Calu3 (cell line): ENCODE measurements around the gene ZNF280C. TPM values are rescaled to one million over a fixed set of nuclear protein-coding genes. Genes with fewer than 3 reads are reported as not detected.

ENCODE experiments used
- BruUV-seq: library from RNA; stranded (reverse); fragments of 400-500 nt; replicated peaks from 2 replicates; lab custom pipeline; 2021; lab: Mats Ljungman, UMichigan
- CTCF ChIA-PET: fragments of 300-600 bp; sonication (Branson Sonifier 250); formaldehyde crosslinking; loops from one replicate; lab custom pipeline; 2022; ENCODE audit warnings: antibody characterized with exemption; lab: Charles Lee
- DNase-seq: peaks from one replicate; pipeline ENCODE4 v3.0.0; 2022
- H3K27ac Mint-ChIP-seq: one replicate; pipeline ENCODE4 v1.8.0; 2022; ENCODE audit warnings: mixed read lengths; ENCODE audit not compliant: unreplicated experiment
- H3K27me3 Mint-ChIP-seq: one replicate; pipeline ENCODE4 v1.8.0; 2022; ENCODE audit warnings: mixed read lengths; ENCODE audit not compliant: unreplicated experiment
- H3K36me3 Mint-ChIP-seq: one replicate; pipeline ENCODE4 v1.8.0; 2022; ENCODE audit warnings: mild to moderate bottlenecking, moderate library complexity, mixed read lengths; ENCODE audit not compliant: insufficient read depth, unreplicated experiment
- H3K4me1 Mint-ChIP-seq: one replicate; pipeline ENCODE4 v1.8.0; 2022; ENCODE audit warnings: mild to moderate bottlenecking, low read depth, mixed read lengths; ENCODE audit not compliant: unreplicated experiment
- H3K4me3 Mint-ChIP-seq: one replicate; pipeline ENCODE4 v1.8.0; 2022; ENCODE audit warnings: mild to moderate bottlenecking, low read depth, moderate library complexity, mixed read lengths; ENCODE audit not compliant: unreplicated experiment
- H3K9me3 Mint-ChIP-seq: one replicate; pipeline ENCODE4 v1.8.0; 2022; ENCODE audit warnings: low read depth, mixed read lengths; ENCODE audit not compliant: unreplicated experiment
- intact Hi-C: fragments of 100-400 bp; cut with micrococcal nuclease; formaldehyde crosslinking; loops from one replicate; pipeline ENCODE4 v1.10.0; 2022; ENCODE audit not compliant: unreplicated experiment
- total RNA-seq: library from RNA; stranded (reverse); gene quantifications from 2 replicates; pipeline ENCODE4 v1.2.3, GENCODE V29; 2022
- TF ChIP-seq, protein P1 (sequence below): fragments of 200-600 bp; IDR thresholded peaks from one replicate; pipeline ENCODE4 v1.8.0; 2022; ENCODE audit warnings: antibody characterized with exemption; ENCODE audit not compliant: unreplicated experiment

ZNF280C gene
- total RNA-seq, 1 experiment from 2014 or later, result 8.8 TPM

DNA sequence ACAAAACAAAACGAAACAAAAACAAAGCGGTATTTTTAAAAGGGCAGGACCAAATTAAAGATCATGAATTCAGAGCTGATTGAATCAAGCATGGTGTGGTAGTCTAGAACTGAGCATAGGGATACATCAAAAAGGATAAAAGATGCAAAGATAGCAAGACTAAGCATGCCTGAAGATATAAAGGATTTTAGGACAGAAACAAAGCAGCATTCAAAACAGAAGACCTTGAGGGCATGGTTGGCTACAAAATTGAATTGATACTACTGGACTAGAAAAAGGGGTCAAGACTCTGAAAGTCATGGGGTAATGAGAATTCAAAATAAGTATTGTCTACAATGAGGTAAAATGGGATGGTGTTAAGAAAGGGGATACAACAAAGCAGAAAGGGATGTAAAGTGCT is 55.3 kb downstream of the ZNF280C start:
- TF ChIP-seq, protein P1, sequence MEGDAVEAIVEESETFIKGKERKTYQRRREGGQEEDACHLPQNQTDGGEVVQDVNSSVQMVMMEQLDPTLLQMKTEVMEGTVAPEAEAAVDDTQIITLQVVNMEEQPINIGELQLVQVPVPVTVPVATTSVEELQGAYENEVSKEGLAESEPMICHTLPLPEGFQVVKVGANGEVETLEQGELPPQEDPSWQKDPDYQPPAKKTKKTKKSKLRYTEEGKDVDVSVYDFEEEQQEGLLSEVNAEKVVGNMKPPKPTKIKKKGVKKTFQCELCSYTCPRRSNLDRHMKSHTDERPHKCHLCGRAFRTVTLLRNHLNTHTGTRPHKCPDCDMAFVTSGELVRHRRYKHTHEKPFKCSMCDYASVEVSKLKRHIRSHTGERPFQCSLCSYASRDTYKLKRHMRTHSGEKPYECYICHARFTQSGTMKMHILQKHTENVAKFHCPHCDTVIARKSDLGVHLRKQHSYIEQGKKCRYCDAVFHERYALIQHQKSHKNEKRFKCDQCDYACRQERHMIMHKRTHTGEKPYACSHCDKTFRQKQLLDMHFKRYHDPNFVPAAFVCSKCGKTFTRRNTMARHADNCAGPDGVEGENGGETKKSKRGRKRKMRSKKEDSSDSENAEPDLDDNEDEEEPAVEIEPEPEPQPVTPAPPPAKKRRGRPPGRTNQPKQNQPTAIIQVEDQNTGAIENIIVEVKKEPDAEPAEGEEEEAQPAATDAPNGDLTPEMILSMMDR, result no peak
- Mint-ChIP-seq H3K4me3 (no peak overlapping the region), H3K27ac (no peak overlapping the region), H3K27me3 (no peaks in the 10 kb centered on the region), H3K9me3 (no peaks in the 10 kb centered on the region), H3K36me3 (peaks cover 8% of the 10 kb centered on the region), H3K4me1 (no peaks in the 10 kb centered on the region)
- BruUV-seq, result no TSS peak
- DNase-seq, result no peak
- intact Hi-C loops, result no loop called here
- CTCF ChIA-PET, result no interaction called here

DNA sequence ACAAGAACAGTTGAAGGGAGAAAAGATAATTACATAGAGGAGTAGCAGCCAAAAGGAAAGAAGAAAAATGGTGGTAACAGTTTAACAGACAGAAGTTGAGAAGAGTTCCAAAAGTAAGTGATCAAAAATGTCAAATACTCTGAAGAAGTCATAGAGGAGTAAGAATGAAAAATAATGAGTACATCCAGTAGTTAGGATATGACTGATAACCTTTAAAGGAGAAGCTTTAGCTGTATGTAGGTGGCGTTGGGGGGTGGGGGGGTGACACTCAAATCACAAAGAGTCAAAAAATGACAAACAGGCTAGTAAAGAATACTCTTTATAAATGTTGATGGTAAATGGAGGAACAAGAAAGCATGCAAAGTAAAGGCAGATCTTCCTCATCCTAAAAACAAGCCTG is 56.3 kb downstream of the ZNF280C start:
- H3K27me3 Mint-ChIP-seq, result no peaks in the 10 kb centered on the region
- BruUV-seq, result no TSS peak
- no peak for DNase-seq
- H3K27ac Mint-ChIP-seq, result no peak overlapping the region
- TF ChIP-seq, protein P1, result no peak
- no peak overlapping the region for H3K4me3 Mint-ChIP-seq
- H3K4me1 Mint-ChIP-seq, result peaks cover 8% of the 10 kb centered on the region
- H3K9me3 Mint-ChIP-seq, result no peaks in the 10 kb centered on the region
- H3K36me3 Mint-ChIP-seq, result peaks cover 8% of the 10 kb centered on the region
- intact Hi-C loops, result no loop called here
- CTCF ChIA-PET, result no interaction called here

GRCh38 chrX:130211415-130212186 is 57.1 kb downstream of the ZNF280C start:
- intact Hi-C loops, result no loop called here
- peaks cover 8% of the 10 kb centered on the region for H3K36me3 Mint-ChIP-seq
- H3K9me3 Mint-ChIP-seq, result no peaks in the 10 kb centered on the region
- TF ChIP-seq, protein P1, result no peak
- H3K27me3 Mint-ChIP-seq, result no peaks in the 10 kb centered on the region
- H3K27ac Mint-ChIP-seq, result no peak overlapping the region
- CTCF ChIA-PET, result no interaction called here
- DNase-seq, result no peak
- no peak overlapping the region for H3K4me3 Mint-ChIP-seq
- peaks cover 11% of the 10 kb centered on the region for H3K4me1 Mint-ChIP-seq
- no TSS peak for BruUV-seq

DNA sequence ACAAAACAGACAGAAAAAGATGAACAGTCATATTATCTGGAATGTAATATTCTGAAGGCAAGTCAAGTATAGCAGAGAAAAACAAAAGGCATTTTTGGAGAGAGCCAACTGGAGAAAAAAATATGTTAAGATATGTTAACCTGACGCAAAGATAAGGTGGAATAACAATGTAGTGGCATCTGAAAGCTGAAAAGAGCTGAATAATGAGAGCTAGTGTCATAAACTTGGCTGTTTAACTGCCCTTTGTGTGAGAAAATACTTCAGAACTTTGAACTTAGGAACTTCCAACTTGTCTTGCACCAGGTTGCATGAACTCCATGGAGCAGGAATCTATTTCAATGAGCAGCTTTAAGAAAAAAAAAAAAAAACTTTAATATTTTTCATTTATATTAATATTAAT is 64.1 kb downstream of the ZNF280C start:
- TF ChIP-seq, protein P1, result no peak
- Mint-ChIP-seq H3K27me3 (no peaks in the 10 kb centered on the region), H3K27ac (no peak overlapping the region), H3K4me3 (no peak overlapping the region), H3K4me1 (peaks cover 11% of the 10 kb centered on the region), H3K36me3 (peaks cover 15% of the 10 kb centered on the region), H3K9me3 (no peaks in the 10 kb centered on the region)
- CTCF ChIA-PET, result interaction anchor here (0.6 kb wide), 1 partner anchor 589 kb away, joined by 3 read pairs; no protein-coding TSS in a partner anchor
- DNase-seq, result no peak
- BruUV-seq, result no TSS peak
- intact Hi-C loops, result no loop called here
